Activated naive CD8-positive, alpha-beta T cell treated with anti-CD3 and anti-CD28 coated beads for 36 hours (primary cell): ENCODE measurements around the gene STRC. TPM values are rescaled to one million over a fixed set of nuclear protein-coding genes. Genes with fewer than 3 reads are reported as not detected.
"Not testable (repeated sequence)": the region's sequence is repeated elsewhere in the genome, so short reads cannot be mapped to it uniquely, and the experiment has no call there.

Experiments
- DNase-seq: peaks from one replicate; pipeline ENCODE4 v3.0.0; 2021
- H3K27ac Mint-ChIP-seq: one replicate; pipeline ENCODE4 v1.8.0; 2022; ENCODE audit warnings: mild to moderate bottlenecking, moderate library complexity, mixed read lengths
- H3K27me3 Mint-ChIP-seq: one replicate; pipeline ENCODE4 v1.8.0; 2022; ENCODE audit warnings: mild to moderate bottlenecking, mixed read lengths
- H3K36me3 Mint-ChIP-seq: one replicate; pipeline ENCODE4 v1.8.0; 2021; ENCODE audit warnings: mild to moderate bottlenecking, mixed read lengths
- H3K4me1 Mint-ChIP-seq: one replicate; pipeline ENCODE4 v1.8.0; 2021; ENCODE audit warnings: mixed read lengths
- H3K4me3 Mint-ChIP-seq: one replicate; pipeline ENCODE4 v1.8.0; 2022; ENCODE audit warnings: mild to moderate bottlenecking, moderate library complexity, mixed read lengths
- H3K9me3 Mint-ChIP-seq: one replicate; pipeline ENCODE4 v1.8.0; 2022; ENCODE audit warnings: mixed read lengths
- total RNA-seq, 2 experiments: library from RNA; stranded (reverse); gene quantifications; one replicate each; pipeline ENCODE4 v1.2.3, GENCODE V29; 2021

Gene STRC
- under 1 TPM; 0.54 to 0.62 TPM for total RNA-seq

GRCh38 chr15:43618700-43619099, at the start of gene STRC:
TSS of gene STRC (minus strand) at chr15:43618800. CDS start at chr15:43618722, 78 bp downstream.
- H3K4me1 Mint-ChIP-seq, H3K36me3 Mint-ChIP-seq, H3K27ac Mint-ChIP-seq, H3K27me3 Mint-ChIP-seq, H3K9me3 Mint-ChIP-seq, H3K4me3 Mint-ChIP-seq, DNase-seq: not testable (repeated sequence)

- H3K4me1 Mint-ChIP-seq, DNase-seq, H3K27me3 Mint-ChIP-seq, H3K4me3 Mint-ChIP-seq, H3K36me3 Mint-ChIP-seq, H3K9me3 Mint-ChIP-seq, H3K27ac Mint-ChIP-seq: not testable (repeated sequence)
Observed at GRCh38 chr15:43666177-43666576, 47.6 kb upstream of the STRC start.

- not testable (repeated sequence) for H3K4me3 Mint-ChIP-seq, H3K27me3 Mint-ChIP-seq, H3K27ac Mint-ChIP-seq, H3K36me3 Mint-ChIP-seq, H3K9me3 Mint-ChIP-seq, H3K4me1 Mint-ChIP-seq, DNase-seq
Observed at GRCh38 chr15:43663333-43663732, 44.7 kb upstream of the STRC start.

GRCh38 chr15:43662293-43662692, 43.7 kb upstream of the STRC start:
- H3K9me3 Mint-ChIP-seq, DNase-seq, H3K4me3 Mint-ChIP-seq, H3K27me3 Mint-ChIP-seq, H3K4me1 Mint-ChIP-seq, H3K36me3 Mint-ChIP-seq, H3K27ac Mint-ChIP-seq: not testable (repeated sequence)

GRCh38 chr15:43659727-43660126, 41.1 kb upstream of the STRC start:
- DNase-seq, H3K27me3 Mint-ChIP-seq, H3K4me1 Mint-ChIP-seq, H3K4me3 Mint-ChIP-seq, H3K9me3 Mint-ChIP-seq, H3K27ac Mint-ChIP-seq, H3K36me3 Mint-ChIP-seq: not testable (repeated sequence)

GRCh38 chr15:43649430-43649926, 30.9 kb upstream of the STRC start:
- not testable (repeated sequence) for H3K4me3 Mint-ChIP-seq, H3K27me3 Mint-ChIP-seq, H3K36me3 Mint-ChIP-seq, H3K9me3 Mint-ChIP-seq, DNase-seq, H3K4me1 Mint-ChIP-seq, H3K27ac Mint-ChIP-seq

- H3K4me3 Mint-ChIP-seq = no peak within 1 kb of the TSS
- no peak for DNase-seq
- H3K27me3 Mint-ChIP-seq = no peaks in the 10 kb centered on the region
- no peaks in the 10 kb centered on the region for H3K36me3 Mint-ChIP-seq
- no peak within 1 kb of the TSS for H3K27ac Mint-ChIP-seq
- H3K4me1 Mint-ChIP-seq = no peaks in the 10 kb centered on the region
- no peaks in the 10 kb centered on the region for H3K9me3 Mint-ChIP-seq
Observed at GRCh38 chr15:43648649-43649429, 30.2 kb upstream of the STRC start, which contains the start of gene CATSPER2. TSS of gene CATSPER2 (minus strand) at chr15:43648844. CDS start at chr15:43648061, 783 bp downstream.

GRCh38 chr15:43638464-43639204, 20.0 kb upstream of the STRC start:
- H3K27me3 Mint-ChIP-seq, H3K4me1 Mint-ChIP-seq, H3K27ac Mint-ChIP-seq, H3K9me3 Mint-ChIP-seq, H3K36me3 Mint-ChIP-seq, DNase-seq, H3K4me3 Mint-ChIP-seq: not testable (repeated sequence)

- H3K9me3 Mint-ChIP-seq, H3K27ac Mint-ChIP-seq, H3K27me3 Mint-ChIP-seq, H3K36me3 Mint-ChIP-seq, DNase-seq, H3K4me3 Mint-ChIP-seq, H3K4me1 Mint-ChIP-seq: not testable (repeated sequence)
Observed at GRCh38 chr15:43626937-43627336, 8.3 kb upstream of the STRC start.

- no peak overlapping the region for H3K4me3 Mint-ChIP-seq
- no peak for DNase-seq
- no peaks in the 10 kb centered on the region for H3K9me3 Mint-ChIP-seq
- H3K4me1 Mint-ChIP-seq = no peaks in the 10 kb centered on the region
- H3K27me3 Mint-ChIP-seq = peaks cover 3% of the 10 kb centered on the region
- H3K27ac Mint-ChIP-seq = no peak overlapping the region
- H3K36me3 Mint-ChIP-seq = no peaks in the 10 kb centered on the region
Observed at GRCh38 chr15:43625106-43625505, 6.5 kb upstream of the STRC start.

GRCh38 chr15:43622068-43622799, 3.6 kb upstream of the STRC start:
- not testable (repeated sequence) for H3K9me3 Mint-ChIP-seq, H3K27me3 Mint-ChIP-seq, H3K4me1 Mint-ChIP-seq

GRCh38 chr15:43617750-43618149, 850 bp downstream of the STRC start:
- H3K27me3 Mint-ChIP-seq, H3K36me3 Mint-ChIP-seq, DNase-seq, H3K9me3 Mint-ChIP-seq, H3K27ac Mint-ChIP-seq, H3K4me1 Mint-ChIP-seq, H3K4me3 Mint-ChIP-seq: not testable (repeated sequence)

More at GRCh38 chr15:43622068-43622799, 3.6 kb upstream of the STRC start:
- H3K36me3 Mint-ChIP-seq, H3K4me3 Mint-ChIP-seq, DNase-seq, H3K27ac Mint-ChIP-seq: not testable (repeated sequence)

- peaks cover 11% of the 10 kb centered on the region for H3K27me3 Mint-ChIP-seq
- H3K36me3 Mint-ChIP-seq, H3K27ac Mint-ChIP-seq, H3K4me1 Mint-ChIP-seq, H3K9me3 Mint-ChIP-seq, DNase-seq, H3K4me3 Mint-ChIP-seq: not testable (repeated sequence)
Observed at GRCh38 chr15:43602233-43602632, 16.4 kb downstream of the STRC start.

GRCh38 chr15:43600200-43600599, 18.4 kb downstream of the STRC start:
- H3K9me3 Mint-ChIP-seq, H3K27ac Mint-ChIP-seq, H3K36me3 Mint-ChIP-seq, DNase-seq, H3K4me3 Mint-ChIP-seq, H3K4me1 Mint-ChIP-seq: not testable (repeated sequence)
- H3K27me3 Mint-ChIP-seq = peaks cover 16% of the 10 kb centered on the region

- not testable (repeated sequence) for H3K4me3 Mint-ChIP-seq, H3K36me3 Mint-ChIP-seq, H3K9me3 Mint-ChIP-seq, H3K27ac Mint-ChIP-seq, H3K4me1 Mint-ChIP-seq, DNase-seq
- H3K27me3 Mint-ChIP-seq = peaks cover 12% of the 10 kb centered on the region
Observed at GRCh38 chr15:43599131-43599530, 19.5 kb downstream of the STRC start.
